Sigmoid colon (tissue), 4 donors: ENCODE results near the gene NLRP14.

Source experiments
- CTCF ChIP-seq, 4 experiments: fragments of 450-650 bp in 3 of 4; fragments of 200-600 bp in 1 of 4; IDR thresholded peaks; one replicate each; pipeline ENCODE4 v1.5.1; 2016 to 2019; ENCODE audit warnings: antibody characterized with exemption in 4 of 4, mild to moderate bottlenecking in 3 of 4, moderate library complexity in 2 of 4
- EP300 ChIP-seq, 4 donors: sonication (generic); formaldehyde crosslinking; IDR thresholded peaks; one replicate each; pipeline ENCODE4 v1.6.1; 2017; ENCODE audit warnings: antibody characterized with exemption in 4 of 4
- POLR2A ChIP-seq, 2 donors: fragments of 450-650 bp; IDR thresholded peaks; one replicate each; pipeline ENCODE4 v1.6.1; 2016; ENCODE audit warnings: antibody characterized with exemption in 2 of 2, mild to moderate bottlenecking in 2 of 2, moderate library complexity in 2 of 2
- POLR2AphosphoS5 ChIP-seq, 4 donors: sonication (generic); formaldehyde crosslinking; IDR thresholded peaks; one replicate each; pipeline ENCODE4 v1.6.1; 2017; ENCODE audit warnings: antibody characterized with exemption in 4 of 4

GRCh38 chr11:7034019-7034418 is 13.7 kb downstream of the NLRP14 start:
- TF ChIP-seq CTCF (IDR thresholded peaks at IDR 0.05), result no peak
- no peak for TF ChIP-seq POLR2AphosphoS5 (IDR thresholded peaks at IDR 0.05)
- TF ChIP-seq POLR2A (IDR thresholded peaks at IDR 0.05), result no peak
- no peak for TF ChIP-seq EP300 (IDR thresholded peaks at IDR 0.05)
